A673 (cell line): ENCODE results near the gene LMOD3. TPM values are rescaled to one million over a fixed set of nuclear protein-coding genes. Genes with fewer than 3 reads are reported as not detected.

Source experiments
- BruUV-seq: library from RNA; stranded (reverse); fragments of 400-500 nt; replicated peaks from 2 replicates; lab custom pipeline; 2021; lab: Mats Ljungman, UMichigan
- CTCF ChIA-PET: fragments of 300-600 bp; sonication (Branson Sonifier 250); formaldehyde crosslinking; loops from one replicate; lab custom pipeline; 2022; ENCODE audit warnings: antibody characterized with exemption; lab: Charles Lee
- POLR2A ChIA-PET: fragments of 300-600 bp; sonication (Branson Sonifier 250); formaldehyde crosslinking; loops from one replicate; lab custom pipeline; 2022; ENCODE audit warnings: antibody characterized with exemption; ENCODE audit not compliant: low non-redundant PET; lab: Charles Lee
- DNase-seq: peaks from one replicate; pipeline ENCODE4 v3.0.0-alpha.2; 2015; ENCODE audit warnings: low spot score
- H3K27ac ChIP-seq: fragments of 200-600 bp; sonication (generic); 2 replicates; pipeline ENCODE4 v1.5.1; 2016; ENCODE audit warnings: mixed run types, low read depth, mild to moderate bottlenecking, mixed read lengths, antibody characterized with exemption, low read length; ENCODE audit not compliant: poor library complexity, severe bottlenecking
- H3K27me3 ChIP-seq: fragments of 200-600 bp; sonication (generic); replicated peaks from 2 replicates; pipeline ENCODE4 v1.6.1; 2017; ENCODE audit warnings: mixed run types, low read depth, mild to moderate bottlenecking, mixed read lengths, antibody characterized with exemption, low read length; ENCODE audit not compliant: insufficient read depth, poor library complexity
- H3K36me3 ChIP-seq: fragments of 200-600 bp; sonication (generic); 2 replicates; pipeline ENCODE4 v1.6.1; 2016; ENCODE audit warnings: mixed run types, mild to moderate bottlenecking, mixed read lengths, antibody characterized with exemption, low read length; ENCODE audit not compliant: insufficient read depth, poor library complexity, severe bottlenecking
- H3K4me1 ChIP-seq: fragments of 200-600 bp; sonication (generic); 2 replicates; pipeline ENCODE4 v1.6.1; 2017; ENCODE audit warnings: mixed run types, mild to moderate bottlenecking, mixed read lengths, antibody characterized with exemption, low read length; ENCODE audit not compliant: insufficient read depth, poor library complexity, severe bottlenecking
- H3K4me3 ChIP-seq: fragments of 200-600 bp; sonication (generic); 2 replicates; pipeline ENCODE4 v1.5.1; 2016; ENCODE audit warnings: low read depth, mixed run types, mild to moderate bottlenecking, mixed read lengths, low read length; ENCODE audit not compliant: poor library complexity, severe bottlenecking
- H3K9me3 ChIP-seq: fragments of 200-600 bp; sonication (generic); 2 replicates; pipeline ENCODE4 v1.6.1; 2016; ENCODE audit warnings: mixed run types, low read depth, mild to moderate bottlenecking, mixed read lengths, antibody characterized with exemption, low read length; ENCODE audit not compliant: poor library complexity, severe bottlenecking
- CTCF ChIP-seq: fragments of 300-800, 200-600 bp; sonication (generic); conservative IDR thresholded peaks from 2 replicates; pipeline ENCODE4 v1.5.1; 2017; ENCODE audit warnings: low read depth, mild to moderate bottlenecking, antibody characterized with exemption, low read length, moderate library complexity, mixed read lengths
- EZH2 ChIP-seq: fragments of 200-600 bp; sonication (generic); IDR thresholded peaks from 2 replicates; pipeline ENCODE4 v1.6.1; 2017; ENCODE audit warnings: borderline replicate concordance, low read depth, mild to moderate bottlenecking, mixed read lengths, antibody characterized with exemption, low read length; ENCODE audit not compliant: poor library complexity, severe bottlenecking
- intact Hi-C: fragments of 100-400 bp; cut with micrococcal nuclease; formaldehyde crosslinking; loops from one replicate; pipeline ENCODE4 v1.10.0; 2022; ENCODE audit not compliant: unreplicated experiment
- total RNA-seq: library from RNA; stranded (reverse); gene quantifications from 2 replicates; pipeline ENCODE4 v1.2.3, GENCODE V29; 2021

The LMOD3 gene
- total RNA-seq, 1 experiment from 2014 or later = not detected

GRCh38 chr3:69142797-69143454 is 20.5 kb upstream of the LMOD3 start:
- no TSS peak for BruUV-seq
- H3K9me3 ChIP-seq = no peaks in the 10 kb centered on the region
- H3K36me3 ChIP-seq = no peaks in the 10 kb centered on the region
- ChIA-PET CTCF (no interaction called here), POLR2A (no interaction called here)
- intact Hi-C loops = no loop called here
- H3K4me3 ChIP-seq = no peak overlapping the region
- no peak overlapping the region for H3K27ac ChIP-seq
- TF ChIP-seq CTCF (no peak), EZH2 (no peak)
- H3K27me3 ChIP-seq = no peaks in the 10 kb centered on the region
- no peak for DNase-seq
- H3K4me1 ChIP-seq = no peaks in the 10 kb centered on the region

GRCh38 chr3:69142090-69142489 is 19.7 kb upstream of the LMOD3 start:
- Histone ChIP-seq H3K9me3 (no peaks in the 10 kb centered on the region), H3K36me3 (no peaks in the 10 kb centered on the region), H3K4me1 (no peaks in the 10 kb centered on the region), H3K4me3 (no peak overlapping the region), H3K27ac (no peak overlapping the region), H3K27me3 (no peaks in the 10 kb centered on the region)
- DNase-seq = no peak
- BruUV-seq = no TSS peak
- intact Hi-C loops = no loop called here
- no peak for TF ChIP-seq CTCF
- no peak for TF ChIP-seq EZH2
- CTCF ChIA-PET = no interaction called here
- POLR2A ChIA-PET = no interaction called here

DNA sequence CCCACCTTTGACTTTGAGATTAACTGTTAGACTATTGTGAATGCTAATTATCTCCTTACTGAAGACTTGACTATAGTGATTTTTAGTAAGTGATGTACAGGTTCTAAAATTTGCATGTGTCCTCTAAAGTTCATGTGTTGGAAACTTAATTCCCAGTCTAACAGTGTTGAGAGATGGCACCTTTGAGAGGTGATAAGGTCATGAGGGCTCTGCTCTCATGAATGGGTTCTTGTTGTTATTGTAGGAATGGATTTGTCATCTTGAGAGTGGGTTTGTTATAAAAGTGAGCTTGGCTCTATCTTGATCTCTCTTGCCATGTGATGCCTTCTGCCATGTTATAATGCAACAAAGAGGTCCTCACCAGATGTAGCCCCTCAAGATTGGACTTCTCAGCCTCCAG is 18.9 kb upstream of the LMOD3 start:
- H3K4me1 ChIP-seq = no peaks in the 10 kb centered on the region
- intact Hi-C loops = no loop called here
- ChIA-PET CTCF (no interaction called here), POLR2A (no interaction called here)
- no peaks in the 10 kb centered on the region for H3K27me3 ChIP-seq
- H3K36me3 ChIP-seq = no peaks in the 10 kb centered on the region
- H3K9me3 ChIP-seq = no peaks in the 10 kb centered on the region
- no peak for DNase-seq
- H3K27ac ChIP-seq = no peak overlapping the region
- TF ChIP-seq CTCF (no peak), EZH2 (no peak)
- H3K4me3 ChIP-seq = no peak overlapping the region
- no TSS peak for BruUV-seq
